ENCODE results near the gene ASF1A. TPM values are rescaled to one million over a fixed set of nuclear protein-coding genes. Genes with fewer than 3 reads are reported as not detected.

The ASF1A gene
- total RNA-seq, 1 experiment from 2014 or later = 54.6 TPM

Other genes starting within 250 kb of the ASF1A start
- 8.7 and 10.7 TPM in 2 replicates for gene CEP85L, start 242.6 kb upstream of the ASF1A start, total RNA-seq (2014; rRNA removed; shearing (Covaris generic))
- 6.1 and 7.5 TPM in 2 replicates for gene MCM9, start 41.0 kb downstream of the ASF1A start, total RNA-seq (2014; rRNA removed; shearing (Covaris generic))
- gene FAM184A, start 184.5 kb downstream of the ASF1A start, total RNA-seq (2014; rRNA removed; shearing (Covaris generic)) = 0.35 and 0.40 TPM in 2 replicates

Measured in NCI-H460 (cell line).